ENCODE data around the gene KRTAP4-1.
A peak's percentile ranks its signal among the peaks of the same experiment; 100 is the strongest.

KRTAP4-1 gene

DNA sequence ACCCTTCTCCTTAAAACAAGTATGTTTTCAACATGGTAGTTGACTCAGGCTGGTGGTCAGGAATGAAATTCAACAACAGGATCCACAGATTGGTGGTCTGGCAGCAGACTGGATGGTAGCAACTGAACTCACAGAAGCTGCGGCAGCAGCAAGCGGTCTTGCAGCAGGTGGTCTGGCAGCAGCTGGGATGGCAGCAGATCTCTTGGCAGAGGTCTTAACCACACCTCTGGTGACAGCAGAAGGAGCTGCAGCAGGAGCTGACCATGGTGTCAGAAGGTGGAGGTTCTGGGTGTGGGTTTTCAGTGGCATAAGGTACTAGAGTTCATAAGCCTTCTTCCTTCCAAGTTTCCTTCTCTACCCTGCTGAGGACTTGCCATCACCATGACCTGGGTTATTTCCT is 2.2 kb upstream of the KRTAP4-1 start:
- H3K4me3 ChIP-seq (ENCODE audit: low read depth, low read length), result no peak overlapping the region
- in situ Hi-C loops (cut with HindIII; ENCODE audit: low sequenced_read_pairs), result no loop called here
- TF ChIP-seq, protein P1, sequence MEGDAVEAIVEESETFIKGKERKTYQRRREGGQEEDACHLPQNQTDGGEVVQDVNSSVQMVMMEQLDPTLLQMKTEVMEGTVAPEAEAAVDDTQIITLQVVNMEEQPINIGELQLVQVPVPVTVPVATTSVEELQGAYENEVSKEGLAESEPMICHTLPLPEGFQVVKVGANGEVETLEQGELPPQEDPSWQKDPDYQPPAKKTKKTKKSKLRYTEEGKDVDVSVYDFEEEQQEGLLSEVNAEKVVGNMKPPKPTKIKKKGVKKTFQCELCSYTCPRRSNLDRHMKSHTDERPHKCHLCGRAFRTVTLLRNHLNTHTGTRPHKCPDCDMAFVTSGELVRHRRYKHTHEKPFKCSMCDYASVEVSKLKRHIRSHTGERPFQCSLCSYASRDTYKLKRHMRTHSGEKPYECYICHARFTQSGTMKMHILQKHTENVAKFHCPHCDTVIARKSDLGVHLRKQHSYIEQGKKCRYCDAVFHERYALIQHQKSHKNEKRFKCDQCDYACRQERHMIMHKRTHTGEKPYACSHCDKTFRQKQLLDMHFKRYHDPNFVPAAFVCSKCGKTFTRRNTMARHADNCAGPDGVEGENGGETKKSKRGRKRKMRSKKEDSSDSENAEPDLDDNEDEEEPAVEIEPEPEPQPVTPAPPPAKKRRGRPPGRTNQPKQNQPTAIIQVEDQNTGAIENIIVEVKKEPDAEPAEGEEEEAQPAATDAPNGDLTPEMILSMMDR (IDR thresholded peaks at IDR 0.05; ENCODE audit: low read depth, low read length, missing control alignments), result no peak
- peak; percentile 3 for DNase-seq (ENCODE audit: low read depth)

DNA sequence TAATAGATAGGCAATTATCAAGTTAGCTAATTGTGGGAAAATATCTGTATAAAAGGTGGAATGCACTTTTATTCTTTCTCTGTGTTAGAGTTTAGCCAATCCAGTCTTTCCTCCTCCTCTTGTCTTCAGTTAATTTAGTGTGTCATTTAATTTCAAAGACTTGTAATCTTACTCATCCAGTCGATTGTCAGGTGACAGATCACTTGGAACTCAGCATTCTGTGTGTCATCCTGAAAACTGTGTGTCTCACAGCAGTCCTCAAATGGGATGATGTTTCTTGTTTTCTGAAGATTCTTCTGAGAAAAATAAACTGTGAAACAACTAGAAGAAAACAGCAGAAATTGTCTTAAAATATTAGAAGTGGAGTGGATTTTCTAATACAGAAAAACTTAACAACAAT is 290 bp upstream of the KRTAP4-1 start:
- DNase-seq (ENCODE audit: low read depth), result no peak
- H3K4me3 ChIP-seq (ENCODE audit: low read depth, low read length), result no peak overlapping the region
- in situ Hi-C loops (cut with HindIII; ENCODE audit: low sequenced_read_pairs), result no loop called here
- TF ChIP-seq, protein P1 (IDR thresholded peaks at IDR 0.05; ENCODE audit: low read depth, low read length, missing control alignments), result no peak

DNA sequence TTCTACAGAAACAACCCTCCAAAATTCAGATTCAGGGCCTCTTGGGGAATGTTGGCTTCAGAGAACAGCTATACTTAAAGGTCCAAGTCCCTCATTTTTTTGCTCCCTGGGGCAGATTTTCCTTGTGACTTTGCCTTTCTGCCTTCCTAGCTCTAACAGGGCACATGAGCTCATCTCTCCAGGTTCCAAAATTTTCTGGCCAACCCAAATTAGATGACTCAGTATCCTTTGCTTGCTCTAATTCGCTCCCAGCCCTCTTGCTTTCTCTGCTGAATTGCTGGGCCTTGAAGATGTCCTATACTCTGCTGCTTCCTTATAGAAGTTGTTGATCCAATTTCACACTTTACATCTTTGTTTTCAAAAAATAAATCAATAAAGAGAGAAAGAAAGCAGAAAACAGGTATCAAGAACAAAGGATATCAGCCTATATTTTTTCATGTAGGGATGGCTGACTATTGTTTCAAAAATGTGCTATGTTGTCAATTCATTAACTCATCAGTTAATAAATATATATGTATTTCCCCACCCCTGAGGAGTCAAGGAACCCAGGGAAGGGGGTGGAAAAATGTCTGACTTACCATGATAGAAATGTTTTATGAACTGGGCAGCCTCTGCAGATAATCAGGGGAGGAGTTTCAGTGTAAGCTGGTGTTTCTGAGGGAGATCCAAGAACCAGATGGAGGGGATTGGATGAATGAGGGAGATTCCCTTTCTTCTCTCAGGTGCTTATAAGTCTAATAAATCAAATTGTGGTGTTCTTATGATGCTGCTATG is 5.7 kb downstream of the KRTAP4-1 start:
- in situ Hi-C loops (cut with HindIII; ENCODE audit: low sequenced_read_pairs), result no loop called here
- DNase-seq (ENCODE audit: low read depth), result no peak
- no peak overlapping the region for H3K4me3 ChIP-seq (ENCODE audit: low read depth, low read length)
- TF ChIP-seq, protein P1 (IDR thresholded peaks at IDR 0.05; ENCODE audit: low read depth, low read length, missing control alignments), result no peak

DNA sequence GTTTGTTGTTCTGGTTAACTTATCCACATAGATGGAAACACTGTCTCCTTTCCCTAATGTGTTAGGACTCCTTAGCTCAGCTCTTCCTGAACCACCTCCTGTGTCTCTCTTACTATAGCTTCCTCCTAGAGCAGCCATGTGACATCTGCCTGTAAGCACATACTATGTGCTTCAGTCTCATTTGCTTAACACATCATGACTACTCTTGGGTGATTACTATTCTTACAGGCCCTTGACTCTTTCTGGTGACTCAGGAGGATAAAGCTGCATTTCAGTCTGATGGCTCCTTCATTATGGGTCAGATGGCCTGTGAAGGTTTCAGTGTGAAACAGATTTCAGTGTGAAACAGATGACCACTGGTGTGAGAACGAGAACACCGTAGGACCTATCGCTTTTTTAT is 6.4 kb downstream of the KRTAP4-1 start:
- no peak overlapping the region for H3K4me3 ChIP-seq (ENCODE audit: low read depth, low read length)
- no peak for DNase-seq (ENCODE audit: low read depth)
- TF ChIP-seq, protein P1 (IDR thresholded peaks at IDR 0.05; ENCODE audit: low read depth, low read length, missing control alignments), result no peak
- in situ Hi-C loops (cut with HindIII; ENCODE audit: low sequenced_read_pairs), result no loop called here

DNA sequence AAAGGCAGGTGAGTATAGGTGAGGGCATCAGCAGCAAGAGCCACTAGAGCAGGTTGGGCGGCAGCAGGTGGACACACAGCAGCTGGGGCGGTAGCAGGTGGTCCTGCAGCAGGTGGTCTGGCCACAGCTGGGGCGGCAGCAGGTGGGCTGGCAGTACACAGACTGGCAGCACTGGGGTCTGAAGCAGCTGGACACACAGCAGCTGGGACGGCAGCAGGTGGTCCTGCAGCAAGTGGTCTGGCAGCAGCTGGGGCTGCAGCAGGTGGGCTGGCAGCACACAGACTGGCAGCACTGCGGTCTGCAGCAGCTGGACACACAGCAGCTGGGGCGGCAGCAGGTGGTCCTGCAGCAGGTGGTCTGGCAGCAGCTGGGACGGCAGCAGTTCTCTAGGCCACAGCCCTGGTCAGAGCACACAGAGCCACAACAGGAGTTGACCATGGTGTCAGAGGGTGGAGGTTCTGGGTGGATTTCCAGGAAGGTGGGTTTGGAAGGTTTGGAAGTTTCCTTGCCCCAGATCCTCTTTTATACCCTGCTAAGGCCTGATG is 6.9 kb downstream of the KRTAP4-1 start, which contains the start of gene KRTAP4-2:
Gene KRTAP4-2, minus strand, starts transcription at position 495 of the 545 bp plus-strand sequence. Its CDS starts 57 bp downstream, at position 438.
- H3K4me3 ChIP-seq (ENCODE audit: low read depth, low read length), result no peak within 1 kb of the TSS
- TF ChIP-seq, protein P1 (IDR thresholded peaks at IDR 0.05; ENCODE audit: low read depth, low read length, missing control alignments), result no peak
- DNase-seq (ENCODE audit: low read depth), result no peak
- in situ Hi-C loops (cut with HindIII; ENCODE audit: low sequenced_read_pairs), result no loop called here

DNA sequence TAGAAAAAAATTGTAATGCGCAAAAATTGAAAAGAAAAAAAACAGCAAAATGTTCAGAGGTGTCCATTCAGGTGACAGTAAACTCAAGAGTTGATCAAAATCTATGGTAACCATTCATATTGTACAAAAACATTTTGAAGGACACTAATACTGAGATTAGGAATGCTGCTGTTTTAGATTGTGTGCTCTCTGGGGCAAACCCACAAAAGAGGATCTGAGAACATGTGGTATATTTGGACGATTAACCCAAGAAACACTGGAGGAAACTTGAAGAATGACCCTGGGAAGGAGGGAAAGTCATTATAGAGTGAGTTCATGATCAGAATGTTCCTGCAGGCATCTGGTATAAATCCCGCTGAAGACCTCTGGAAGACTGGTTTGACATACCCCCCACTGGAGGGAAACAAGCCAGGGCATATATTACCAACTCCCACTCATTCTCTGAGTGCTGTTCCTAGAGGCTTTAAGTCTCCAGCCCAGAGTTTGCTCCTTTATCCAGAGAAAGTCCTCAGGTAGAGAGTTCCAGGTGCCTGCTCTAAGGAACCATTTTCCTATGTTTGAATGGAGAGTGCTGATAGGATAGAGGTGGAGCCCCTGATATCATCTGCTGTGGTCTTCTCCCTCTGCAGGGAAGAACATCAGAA is 7.8 kb downstream of the KRTAP4-1 start:
- in situ Hi-C loops (cut with HindIII; ENCODE audit: low sequenced_read_pairs), result no loop called here
- TF ChIP-seq, protein P1 (IDR thresholded peaks at IDR 0.05; ENCODE audit: low read depth, low read length, missing control alignments), result no peak

More for the DNA sequence above, 7.8 kb downstream of the KRTAP4-1 start:
- no peak for DNase-seq (ENCODE audit: low read depth)
- no peak overlapping the region for H3K4me3 ChIP-seq (ENCODE audit: low read depth, low read length)
